Mesendoderm (in vitro differentiated cells): Measurements from ENCODE around the gene ZNF667.
A peak's percentile ranks its signal among the peaks of the same experiment; 100 is the strongest.

Experiments used
- DNase-seq: peaks from one replicate; pipeline ENCODE4 v3.0.0; 2013
- H2AK5ac ChIP-seq: 2 replicates; pipeline ENCODE4 v1.6.1; 2013; ENCODE audit warnings: low read length, inconsistent platforms
- H2BK120ac ChIP-seq: 2 replicates; pipeline ENCODE4 v1.6.1; 2013; ENCODE audit warnings: low read depth, mild to moderate bottlenecking, low read length, moderate library complexity, mixed read lengths
- H2BK15ac ChIP-seq: replicated peaks from 2 replicates; pipeline ENCODE4 v1.6.1; 2013; ENCODE audit warnings: low read depth, mild to moderate bottlenecking, moderate library complexity
- H2BK5ac ChIP-seq: 2 replicates; pipeline ENCODE4 v1.6.1; 2013; ENCODE audit warnings: low read length, inconsistent platforms
- H3K18ac ChIP-seq: 2 replicates; pipeline ENCODE4 v1.6.1; 2013; ENCODE audit warnings: mild to moderate bottlenecking, low read length, mixed read lengths
- H3K23ac ChIP-seq: one replicate; pipeline ENCODE4 v1.6.1; 2013; ENCODE audit warnings: low read length
- H3K27ac ChIP-seq: 2 replicates; pipeline ENCODE4 v1.5.1; 2013; ENCODE audit warnings: low read depth, mild to moderate bottlenecking, inconsistent platforms, low read length, moderate library complexity
- H3K27me3 ChIP-seq: 2 replicates; pipeline ENCODE4 v1.6.1; 2013; ENCODE audit warnings: low read length, control low read depth, mild to moderate bottlenecking, inconsistent platforms; ENCODE audit not compliant: insufficient read depth, poor library complexity
- H3K36me3 ChIP-seq: 2 replicates; pipeline ENCODE4 v1.6.1; 2013; ENCODE audit warnings: low read length, inconsistent platforms; ENCODE audit not compliant: control insufficient read depth, insufficient read depth
- H3K4ac ChIP-seq: one replicate; pipeline ENCODE4 v1.6.1; 2013; ENCODE audit warnings: low read depth, mild to moderate bottlenecking, low read length, moderate library complexity
- H3K4me1 ChIP-seq: 2 replicates; pipeline ENCODE4 v1.6.1; 2013; ENCODE audit warnings: low read depth, low read length, inconsistent platforms; ENCODE audit not compliant: control insufficient read depth
- H3K4me2 ChIP-seq: 2 replicates; pipeline ENCODE4 v1.6.1; 2013; ENCODE audit warnings: low read length
- H3K4me3 ChIP-seq: 2 replicates; pipeline ENCODE4 v1.5.1; 2013; ENCODE audit warnings: mild to moderate bottlenecking, low read length
- H3K56ac ChIP-seq: one replicate; pipeline ENCODE4 v1.6.1; 2013; ENCODE audit warnings: low read length
- H3K79me1 ChIP-seq: 2 replicates; pipeline ENCODE4 v1.6.1; 2013; ENCODE audit warnings: low read length, inconsistent platforms
- H3K79me2 ChIP-seq: 2 replicates; pipeline ENCODE4 v1.6.1; 2013; ENCODE audit warnings: mild to moderate bottlenecking, low read length; ENCODE audit not compliant: control insufficient read depth, insufficient read depth
- H3K9ac ChIP-seq: 2 replicates; pipeline ENCODE4 v1.6.1; 2013; ENCODE audit warnings: low read length, inconsistent platforms
- H4K5ac ChIP-seq: one replicate; pipeline ENCODE4 v1.6.1; 2013; ENCODE audit warnings: low read length
- H4K8ac ChIP-seq: one replicate; pipeline ENCODE4 v1.6.1; 2013; ENCODE audit warnings: low read depth, mild to moderate bottlenecking, control low read depth, low read length, moderate library complexity
- WGBS: extraction: QIAGEN DNeasy Blood & Tissue Kit; methylation state at CpG from one replicate; pipeline ENCODE4 v1.1.7; 2013; ENCODE audit warnings: low lambda C conversion rate, missing lambda C conversion rate; ENCODE audit not compliant: insufficient coverage; ENCODE audit errors: extremely low coverage; 5-methylcytosine and 5-hydroxymethylcytosine counted together

The ZNF667 gene

DNA sequence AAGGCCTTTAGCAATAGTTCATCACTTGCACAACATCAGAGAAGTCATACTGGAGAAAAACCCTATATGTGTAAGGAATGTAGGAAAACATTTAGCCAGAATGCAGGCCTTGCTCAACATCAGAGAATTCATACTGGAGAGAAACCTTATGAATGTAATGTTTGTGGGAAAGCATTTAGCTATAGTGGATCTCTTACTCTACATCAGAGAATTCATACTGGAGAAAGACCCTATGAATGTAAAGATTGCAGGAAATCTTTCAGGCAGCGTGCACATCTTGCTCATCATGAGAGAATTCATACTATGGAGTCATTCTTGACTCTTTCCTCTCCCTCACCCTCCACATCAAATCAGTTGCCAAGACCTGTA is 53.2 kb downstream of the ZNF667 start:
- H3K56ac ChIP-seq: no peak overlapping the region
- no peaks in the 10 kb centered on the region for H3K4me1 ChIP-seq
- H3K23ac ChIP-seq: no peak overlapping the region
- peak; percentile 6 for DNase-seq
- H3K27ac ChIP-seq: no peak overlapping the region
- H3K4me2 ChIP-seq: no peak overlapping the region
- no peak overlapping the region for H4K5ac ChIP-seq
- peak overlapping the region; percentile 29 for H3K4me3 ChIP-seq
- H4K8ac ChIP-seq: no peak overlapping the region
- no peaks in the 10 kb centered on the region for H3K79me1 ChIP-seq
- no peak overlapping the region for H3K9ac ChIP-seq
- H3K79me2 ChIP-seq: no peaks in the 10 kb centered on the region
- H2BK120ac ChIP-seq: no peak overlapping the region
- no peak overlapping the region for H2AK5ac ChIP-seq
- H3K36me3 ChIP-seq: no peaks in the 10 kb centered on the region
- H2BK5ac ChIP-seq: no peak overlapping the region
- no peak overlapping the region for H3K18ac ChIP-seq
- no peak overlapping the region for H3K4ac ChIP-seq
- WGBS: no CpG with 5 or more reads among the region's 1 CpG
- H2BK15ac ChIP-seq: no peak overlapping the region
- no peaks in the 10 kb centered on the region for H3K27me3 ChIP-seq

DNA sequence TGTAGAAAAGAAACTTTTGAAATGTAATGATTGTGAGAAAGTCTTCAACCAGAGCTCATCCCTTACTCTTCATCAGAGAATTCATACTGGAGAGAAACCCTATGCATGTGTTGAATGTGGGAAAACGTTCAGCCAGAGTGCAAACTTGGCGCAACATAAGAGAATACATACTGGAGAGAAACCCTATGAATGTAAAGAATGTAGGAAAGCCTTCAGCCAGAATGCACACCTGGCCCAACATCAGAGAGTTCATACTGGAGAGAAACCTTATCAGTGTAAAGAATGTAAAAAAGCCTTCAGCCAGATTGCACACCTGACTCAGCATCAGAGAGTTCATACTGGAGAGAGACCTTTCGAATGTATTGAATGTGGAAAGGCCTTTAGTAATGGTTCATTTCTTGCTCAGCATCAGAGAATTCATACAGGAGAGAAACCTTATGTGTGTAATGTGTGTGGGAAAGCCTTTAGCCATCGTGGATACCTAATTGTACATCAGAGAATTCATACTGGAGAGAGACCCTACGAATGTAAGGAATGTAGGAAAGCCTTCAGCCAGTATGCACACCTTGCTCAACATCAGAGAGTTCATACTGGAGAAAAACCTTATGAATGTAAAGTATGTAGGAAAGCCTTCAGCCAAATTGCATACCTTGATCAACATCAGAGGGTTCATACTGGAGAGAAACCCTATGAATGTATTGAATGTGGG is 53.7 kb downstream of the ZNF667 start:
- Histone ChIP-seq H2AK5ac (no peak overlapping the region), H2BK15ac (no peak overlapping the region), H3K4ac (no peak overlapping the region), H3K79me2 (no peaks in the 10 kb centered on the region), H3K36me3 (no peaks in the 10 kb centered on the region), H3K23ac (no peak overlapping the region), H3K4me2 (no peak overlapping the region), H3K9ac (no peak overlapping the region), H4K5ac (no peak overlapping the region), H4K8ac (no peak overlapping the region), H3K79me1 (no peaks in the 10 kb centered on the region), H3K56ac (no peak overlapping the region), H3K27me3 (no peaks in the 10 kb centered on the region), H3K4me1 (no peaks in the 10 kb centered on the region), H3K4me3 (peak overlapping the region; percentile 24), H2BK120ac (no peak overlapping the region), H3K18ac (no peak overlapping the region), H2BK5ac (no peak overlapping the region), H3K27ac (no peak overlapping the region)
- DNase-seq: peak; percentile 30
- WGBS: no CpG with 5 or more reads among the region's 5 CpGs

DNA sequence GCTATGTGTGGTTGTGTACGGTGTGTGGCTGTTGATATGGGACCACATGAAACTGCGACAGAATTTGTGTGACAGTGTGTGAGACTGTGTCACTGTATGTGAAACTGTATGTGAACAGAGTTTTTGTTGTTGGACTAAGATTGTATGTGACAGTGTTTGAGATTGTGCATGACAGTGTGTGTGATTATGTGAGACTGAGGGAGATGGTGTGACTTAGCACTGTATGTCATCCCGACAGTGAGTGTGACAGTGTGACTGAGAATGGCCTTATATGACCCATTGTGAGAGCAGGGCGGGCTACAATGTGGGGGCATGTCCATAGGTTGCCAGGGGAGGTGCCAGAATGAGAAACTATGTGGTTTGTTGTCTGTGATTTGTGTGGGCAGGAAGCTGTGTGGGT is 72.1 kb downstream of the ZNF667 start:
- Histone ChIP-seq H2BK15ac (no peak overlapping the region), H3K9ac (no peak overlapping the region), H3K4me1 (peaks cover 6% of the 10 kb centered on the region), H2BK120ac (no peak overlapping the region), H3K27ac (no peak overlapping the region), H2AK5ac (peak overlapping the region; percentile 99), H4K8ac (no peak overlapping the region), H3K4me2 (peak overlapping the region; percentile 73), H4K5ac (no peak overlapping the region), H3K27me3 (no peaks in the 10 kb centered on the region), H3K23ac (no peak overlapping the region), H3K18ac (no peak overlapping the region), H2BK5ac (no peak overlapping the region), H3K36me3 (peaks cover 1% of the 10 kb centered on the region), H3K4ac (no peak overlapping the region), H3K79me1 (peaks cover 6% of the 10 kb centered on the region), H3K79me2 (peaks cover 3% of the 10 kb centered on the region), H3K4me3 (peak overlapping the region; percentile 6), H3K56ac (no peak overlapping the region)
- WGBS: no CpG with 5 or more reads among the region's 4 CpGs
- DNase-seq: no peak

DNA sequence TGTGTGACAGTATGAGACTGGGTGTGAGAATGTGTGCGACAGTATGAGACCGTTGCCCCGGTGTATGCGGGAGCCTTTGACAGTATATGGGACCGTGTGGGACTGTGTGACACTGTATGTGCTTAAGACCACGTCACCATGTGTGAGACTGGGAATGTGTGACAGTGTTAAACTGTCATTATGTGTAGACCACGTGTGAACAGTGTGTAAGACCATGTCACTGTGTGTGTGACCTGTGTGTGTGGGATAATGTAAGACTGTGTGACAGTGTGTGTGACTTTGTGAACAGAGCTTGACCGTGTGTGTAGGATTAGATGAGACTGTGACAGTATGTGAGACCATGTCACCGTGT is 72.5 kb downstream of the ZNF667 start:
- Histone ChIP-seq H2AK5ac (peak overlapping the region; percentile 99), H3K18ac (no peak overlapping the region), H3K23ac (no peak overlapping the region), H3K4me1 (peaks cover 6% of the 10 kb centered on the region), H3K27ac (no peak overlapping the region), H3K56ac (peak overlapping the region; percentile 99), H3K79me1 (peaks cover 6% of the 10 kb centered on the region), H2BK15ac (no peak overlapping the region), H3K4me3 (peak overlapping the region; percentile 51), H4K5ac (peak overlapping the region; percentile 75), H4K8ac (no peak overlapping the region), H3K4me2 (peak overlapping the region; percentile 73), H3K9ac (peak overlapping the region; percentile 95), H3K4ac (no peak overlapping the region), H2BK120ac (no peak overlapping the region), H2BK5ac (no peak overlapping the region), H3K36me3 (peaks cover 1% of the 10 kb centered on the region), H3K79me2 (peaks cover 3% of the 10 kb centered on the region), H3K27me3 (no peaks in the 10 kb centered on the region)
- no CpG with 5 or more reads among the region's 9 CpGs for WGBS
- DNase-seq: no peak

DNA sequence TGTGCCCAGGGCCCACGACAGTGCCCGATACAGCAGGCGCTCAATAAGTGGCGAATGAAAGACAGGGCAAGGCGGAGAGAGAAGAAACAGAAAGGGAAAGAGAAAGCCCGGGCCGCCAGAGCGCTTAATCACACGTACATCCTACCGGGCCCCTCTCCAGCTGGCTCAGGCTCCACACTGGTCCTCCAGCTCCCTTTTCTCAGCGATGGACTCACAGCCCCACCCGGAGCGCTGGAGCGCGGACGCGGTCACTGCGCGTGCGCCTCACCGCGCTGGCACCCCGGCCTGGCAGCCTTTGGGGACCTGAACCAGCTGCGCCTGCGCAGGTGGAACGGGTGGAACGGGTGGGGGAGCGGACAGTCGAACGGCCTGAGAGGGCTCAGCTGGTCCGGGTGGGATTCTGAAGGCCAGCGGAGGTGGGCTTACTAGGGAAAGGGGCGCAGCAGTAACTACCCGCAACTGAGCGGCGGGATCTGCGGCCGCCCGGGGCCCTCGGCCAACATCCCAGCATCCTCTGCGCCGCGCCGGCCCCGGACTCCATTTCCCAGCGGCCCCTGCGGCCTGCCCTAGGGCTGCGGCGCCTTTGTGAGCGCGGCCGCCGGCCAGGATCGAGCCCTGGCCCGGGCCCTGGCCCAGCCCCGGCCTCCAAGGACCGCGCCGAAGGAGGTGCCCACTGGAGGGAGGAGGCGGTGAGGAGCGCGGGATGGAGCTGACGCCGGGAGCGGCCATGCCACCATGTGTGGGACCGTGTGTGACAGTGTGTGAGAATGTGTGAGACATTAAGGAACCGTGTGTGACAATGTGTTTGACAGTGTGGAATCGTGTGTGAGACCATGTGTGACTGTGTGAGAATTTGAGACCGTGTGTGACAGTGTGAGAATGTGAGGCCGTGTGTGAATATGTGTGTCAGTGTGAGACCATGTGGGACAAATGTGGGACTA is 73.1 kb downstream of the ZNF667 start, which contains the start of gene ZNF583:
TSS of gene ZNF583 (plus strand) at position 569 of the 941 bp plus-strand sequence. CDS start 2,783 bp downstream, outside the sequence.
- Histone ChIP-seq H3K79me2 (peaks cover 3% of the 10 kb centered on the region), H3K56ac (peak within 1 kb of the TSS; percentile 99), H3K4ac (peak within 1 kb of the TSS; percentile 47), H3K9ac (peak within 1 kb of the TSS; percentile 95), H2BK5ac (peak within 1 kb of the TSS; percentile 69), H3K79me1 (peaks cover 6% of the 10 kb centered on the region), H2BK120ac (no peak within 1 kb of the TSS), H3K4me2 (peak within 1 kb of the TSS; percentile 73), H3K27ac (no peak within 1 kb of the TSS), H3K4me1 (peaks cover 6% of the 10 kb centered on the region), H4K8ac (no peak within 1 kb of the TSS), H3K23ac (no peak within 1 kb of the TSS), H3K27me3 (no peaks in the 10 kb centered on the region), H3K4me3 (peak within 1 kb of the TSS; percentile 86), H2BK15ac (no peak within 1 kb of the TSS), H3K18ac (no peak within 1 kb of the TSS), H4K5ac (peak within 1 kb of the TSS; percentile 75), H3K36me3 (peaks cover 1% of the 10 kb centered on the region), H2AK5ac (peak within 1 kb of the TSS; percentile 99)
- no CpG with 5 or more reads among the region's 70 CpGs for WGBS
- peak; percentile 89 for DNase-seq
